ENCODE results near the gene FNDC8.

GRCh38 chr17:35088356-35088880 is 33.0 kb upstream of the FNDC8 start:
- TF ChIP-seq POLR2A (IDR thresholded peaks at IDR 0.05; ENCODE audit: low read depth, low read length) = peak; percentile 73
- TF ChIP-seq POLR2AphosphoS5 (IDR thresholded peaks at IDR 0.05; ENCODE audit: low read depth, low read length) = peak; percentile 78
- TF ChIP-seq TAF1 (IDR thresholded peaks at IDR 0.05; ENCODE audit: low read depth, low read length) = peak; percentile 80
- TF ChIP-seq SPI1 (IDR thresholded peaks at IDR 0.05; ENCODE audit: low read depth, low read length) = no peak
- no peak for TF ChIP-seq PAX5 (IDR thresholded peaks at IDR 0.05; ENCODE audit: insufficient read depth, low read length, severe bottlenecking)
- TF ChIP-seq POU2F2 (IDR thresholded peaks at IDR 0.05; ENCODE audit: low read depth, low read length) = peak; percentile 49; the same call in 1 of the 2 replicates

All from GM12891 (cell line).